Measurements from ENCODE around the gene PSAPL1.

The PSAPL1 gene

DNA sequence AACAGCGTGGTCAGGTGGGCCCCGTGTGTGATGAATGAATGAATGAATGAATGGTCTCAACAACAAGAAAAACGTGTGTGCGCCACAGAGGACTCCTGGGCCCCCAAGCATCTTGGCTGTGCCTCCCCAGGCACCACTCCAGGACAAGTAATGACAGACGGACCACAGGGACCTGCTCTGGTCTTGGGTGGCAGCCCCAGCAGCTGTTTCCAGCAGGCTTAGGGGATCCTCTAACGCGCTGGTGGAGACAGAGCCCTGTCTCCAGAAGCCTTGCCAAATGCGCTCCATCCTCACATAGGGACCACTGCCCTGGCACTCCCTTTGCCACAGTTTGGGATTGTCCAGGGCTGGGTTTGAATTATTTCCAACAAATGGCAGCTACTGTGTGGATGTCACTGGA is 39.1 kb downstream of the PSAPL1 start:
- Histone ChIP-seq H3K36me3 (peaks cover 5% of the 10 kb centered on the region), H3K27ac (peak overlapping the region; percentile 69), H3K27me3 (ENCODE audit: insufficient read depth, low read depth, severe bottlenecking) (no peaks in the 10 kb centered on the region), H3K4me3 (ENCODE audit: low read depth, low read length) (no peak overlapping the region), H3K9me3 (ENCODE audit: severe bottlenecking) (no peaks in the 10 kb centered on the region)
- TF ChIP-seq, protein P1, sequence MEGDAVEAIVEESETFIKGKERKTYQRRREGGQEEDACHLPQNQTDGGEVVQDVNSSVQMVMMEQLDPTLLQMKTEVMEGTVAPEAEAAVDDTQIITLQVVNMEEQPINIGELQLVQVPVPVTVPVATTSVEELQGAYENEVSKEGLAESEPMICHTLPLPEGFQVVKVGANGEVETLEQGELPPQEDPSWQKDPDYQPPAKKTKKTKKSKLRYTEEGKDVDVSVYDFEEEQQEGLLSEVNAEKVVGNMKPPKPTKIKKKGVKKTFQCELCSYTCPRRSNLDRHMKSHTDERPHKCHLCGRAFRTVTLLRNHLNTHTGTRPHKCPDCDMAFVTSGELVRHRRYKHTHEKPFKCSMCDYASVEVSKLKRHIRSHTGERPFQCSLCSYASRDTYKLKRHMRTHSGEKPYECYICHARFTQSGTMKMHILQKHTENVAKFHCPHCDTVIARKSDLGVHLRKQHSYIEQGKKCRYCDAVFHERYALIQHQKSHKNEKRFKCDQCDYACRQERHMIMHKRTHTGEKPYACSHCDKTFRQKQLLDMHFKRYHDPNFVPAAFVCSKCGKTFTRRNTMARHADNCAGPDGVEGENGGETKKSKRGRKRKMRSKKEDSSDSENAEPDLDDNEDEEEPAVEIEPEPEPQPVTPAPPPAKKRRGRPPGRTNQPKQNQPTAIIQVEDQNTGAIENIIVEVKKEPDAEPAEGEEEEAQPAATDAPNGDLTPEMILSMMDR (IDR thresholded peaks at IDR 0.05; ENCODE audit: low read depth, low read length): no peak
- peak; percentile 11 for DNase-seq

DNA sequence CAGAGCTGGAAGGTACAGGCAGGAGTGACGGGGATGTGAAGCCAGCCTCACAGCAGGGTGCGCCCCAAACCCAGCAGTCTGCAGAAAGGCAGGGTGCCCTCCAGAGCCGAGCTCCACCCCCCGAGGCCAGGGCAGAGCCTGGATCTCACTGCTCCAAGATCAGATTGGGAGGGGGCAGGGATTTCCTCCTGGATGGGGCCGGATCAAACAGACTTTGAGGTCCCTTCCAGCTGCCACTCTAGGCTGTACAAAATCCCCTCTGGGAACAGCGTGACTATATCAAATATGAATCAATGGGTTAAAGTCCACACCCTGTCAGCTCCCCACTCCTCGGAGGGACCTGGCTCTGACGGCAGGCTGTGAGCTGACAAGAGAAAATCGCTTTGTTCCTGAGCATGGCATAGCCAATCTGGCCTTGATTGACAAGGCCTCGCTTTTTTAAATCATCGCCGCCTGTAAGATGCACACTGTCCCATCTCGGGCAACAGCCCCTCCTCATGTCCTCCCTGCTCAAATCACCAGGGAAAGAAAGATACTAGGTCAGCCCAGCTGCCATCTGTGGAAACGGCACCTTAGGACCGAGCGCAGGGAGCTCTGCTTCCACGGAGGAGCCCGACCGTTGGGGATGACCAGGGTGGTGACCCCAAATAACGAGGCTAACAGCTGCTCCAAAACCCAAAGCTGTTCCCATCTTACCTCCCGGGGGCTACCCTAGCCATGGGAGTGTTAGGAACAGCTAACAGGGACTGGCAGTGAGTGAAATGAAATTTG is 39.9 kb downstream of the PSAPL1 start:
- peaks cover 5% of the 10 kb centered on the region for H3K36me3 ChIP-seq
- peak overlapping the region; percentile 69 for H3K27ac ChIP-seq
- H3K27me3 ChIP-seq (ENCODE audit: insufficient read depth, low read depth, severe bottlenecking): no peaks in the 10 kb centered on the region
- peak; percentile 86 for DNase-seq
- H3K9me3 ChIP-seq (ENCODE audit: severe bottlenecking): no peaks in the 10 kb centered on the region
- TF ChIP-seq, protein P1 (IDR thresholded peaks at IDR 0.05; ENCODE audit: low read depth, low read length): peak; percentile 21; the same call in 1 of the 2 replicates
- peak overlapping the region; percentile 17 for H3K4me3 ChIP-seq (ENCODE audit: low read depth, low read length)

DNA sequence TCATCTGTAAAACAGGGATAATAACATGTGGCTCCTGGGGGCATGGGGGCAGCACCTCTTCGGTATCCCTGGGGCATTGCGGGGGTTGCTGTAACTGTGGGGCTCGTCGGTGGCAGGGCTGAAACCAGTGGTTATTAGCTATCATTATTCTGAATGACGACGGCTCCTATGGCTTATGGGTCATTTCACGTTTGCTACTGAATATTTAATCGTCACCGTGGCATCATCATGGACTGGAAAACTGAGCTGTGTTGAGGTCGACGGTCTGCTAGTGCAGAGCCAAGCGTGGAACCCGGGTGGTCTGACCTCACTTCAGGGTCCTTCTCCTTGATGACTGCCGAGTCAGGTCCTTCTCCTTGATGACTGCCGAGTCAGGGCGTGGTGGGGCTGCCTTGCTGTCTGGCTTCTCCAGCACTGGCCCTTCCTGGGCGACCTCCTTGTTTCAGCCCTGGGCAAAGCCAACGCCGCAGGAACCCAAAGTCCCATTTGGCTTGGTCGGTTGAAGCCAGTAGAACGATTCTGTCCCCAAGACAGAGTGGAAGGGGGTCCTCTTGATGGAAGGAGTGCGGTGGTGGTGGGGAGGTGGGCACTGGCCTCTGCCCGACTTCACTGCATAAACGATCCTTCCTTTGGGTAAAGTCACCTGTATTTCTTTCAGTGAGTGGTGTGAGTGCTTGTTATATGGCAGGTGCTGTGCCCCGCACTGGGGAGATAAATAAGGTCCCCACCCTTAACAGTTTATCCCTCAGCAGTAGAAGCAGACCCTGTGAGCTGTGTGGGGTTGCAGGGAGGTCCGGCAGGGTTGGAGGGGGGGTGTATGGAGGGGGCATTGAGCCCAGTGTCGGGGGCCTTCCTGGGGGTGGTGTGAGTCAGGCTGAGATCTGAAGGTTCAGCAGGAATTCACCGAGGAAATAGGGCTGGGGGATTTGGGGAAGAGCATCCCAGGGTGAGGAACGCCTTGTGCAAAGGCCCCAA is 40.8 kb downstream of the PSAPL1 start:
- DNase-seq: peak; percentile 17
- H3K9me3 ChIP-seq (ENCODE audit: severe bottlenecking): no peaks in the 10 kb centered on the region

DNA sequence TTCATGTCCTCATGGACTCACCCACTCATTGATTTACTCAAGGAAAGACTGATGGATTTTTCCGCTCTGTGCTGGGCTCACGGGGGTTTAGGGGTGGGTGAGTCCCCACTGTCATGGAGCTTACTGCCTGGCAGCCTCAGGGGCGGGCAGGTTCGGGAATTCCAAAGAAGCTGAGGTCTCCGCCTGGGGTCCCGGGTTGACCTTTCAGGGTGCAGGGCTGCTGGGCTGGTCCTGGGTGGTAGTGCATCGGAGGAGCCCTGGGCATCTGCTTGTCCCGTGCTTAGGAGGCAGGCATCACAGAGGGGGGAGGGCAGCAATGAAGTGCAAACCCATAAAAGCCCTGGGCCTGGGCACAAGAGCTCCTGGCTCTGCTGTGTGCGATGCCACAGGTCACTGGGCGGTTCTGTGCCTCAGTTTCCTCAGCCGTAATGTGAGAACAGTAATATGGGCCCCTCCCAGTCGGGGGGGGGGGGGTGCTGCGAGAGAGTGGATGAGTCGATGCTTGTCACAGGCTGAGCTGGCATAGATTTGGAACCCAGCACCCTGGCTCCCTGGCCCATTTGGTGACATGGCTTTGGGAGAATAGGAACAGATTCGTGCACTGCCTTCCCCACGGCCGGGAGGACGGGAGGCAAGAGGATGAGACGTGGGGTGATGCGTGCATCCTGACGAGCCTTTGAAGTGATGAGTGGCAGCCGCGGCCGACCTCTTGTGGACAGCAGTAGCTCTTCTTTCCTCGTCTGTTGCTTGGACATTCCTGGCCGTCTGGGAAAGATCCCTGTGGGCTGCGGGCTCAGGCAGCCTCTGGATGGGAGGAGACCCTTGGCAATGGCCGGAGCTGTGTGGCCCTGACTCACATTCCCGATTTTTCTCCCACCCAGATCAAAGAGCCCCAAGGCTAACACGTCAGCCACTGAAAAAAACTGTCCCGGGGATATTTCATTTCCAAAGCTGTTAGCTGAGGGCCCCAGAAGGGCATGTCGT is 42.0 kb downstream of the PSAPL1 start:
- TF ChIP-seq, protein P1 (IDR thresholded peaks at IDR 0.05; ENCODE audit: low read depth, low read length): peak; percentile 34
- Histone ChIP-seq H3K9me3 (ENCODE audit: severe bottlenecking) (no peaks in the 10 kb centered on the region), H3K27me3 (ENCODE audit: insufficient read depth, low read depth, severe bottlenecking) (no peaks in the 10 kb centered on the region), H3K4me3 (ENCODE audit: low read depth, low read length) (no peak overlapping the region), H3K36me3 (no peaks in the 10 kb centered on the region; the same call in none of the 2 replicates), H3K27ac (peak overlapping the region; percentile 28)
- peak; percentile 54 for DNase-seq

More for the DNA sequence above, 40.8 kb downstream of the PSAPL1 start:
- Histone ChIP-seq H3K4me3 (ENCODE audit: low read depth, low read length) (no peak overlapping the region), H3K27me3 (ENCODE audit: insufficient read depth, low read depth, severe bottlenecking) (no peaks in the 10 kb centered on the region), H3K36me3 (no peaks in the 10 kb centered on the region; the same call in none of the 2 replicates), H3K27ac (peak overlapping the region; percentile 69)
- TF ChIP-seq, protein P1 (IDR thresholded peaks at IDR 0.05; ENCODE audit: low read depth, low read length): no peak

Measured in WERI-Rb-1 (cell line).